Ishikawa (cell line): ENCODE measurements around the gene BORCS8.

Source experiments
- CEBPB ChIP-seq: IDR thresholded peaks from 2 replicates; pipeline ENCODE4 v1.6.1; 2012
- CREB1 ChIP-seq: IDR thresholded peaks from 2 replicates; pipeline ENCODE4 v1.6.1; 2012; ENCODE audit warnings: low read depth
- EGR1 ChIP-seq: IDR thresholded peaks from 2 replicates; pipeline ENCODE4 v1.6.1; 2012
- EP300 ChIP-seq: IDR thresholded peaks from 2 replicates; pipeline ENCODE4 v1.6.1; 2012; ENCODE audit warnings: borderline replicate concordance
- FOXM1 ChIP-seq: IDR thresholded peaks from 2 replicates; pipeline ENCODE4 v1.6.1; 2012; ENCODE audit warnings: low read depth, borderline replicate concordance
- MAX ChIP-seq: IDR thresholded peaks from 2 replicates; pipeline ENCODE4 v1.6.1; 2012
- NFIC ChIP-seq: IDR thresholded peaks from 2 replicates; pipeline ENCODE4 v1.6.1; 2012
- RAD21 ChIP-seq: IDR thresholded peaks from 2 replicates; pipeline ENCODE4 v1.6.1; 2012; ENCODE audit warnings: low read depth
- TAF1 ChIP-seq: IDR thresholded peaks from 2 replicates; pipeline ENCODE4 v1.6.1; 2012; ENCODE audit warnings: low read depth, mild to moderate bottlenecking
- TCF12 ChIP-seq: IDR thresholded peaks from 2 replicates; pipeline ENCODE4 v1.6.1; 2012; ENCODE audit warnings: low read depth
- TEAD4 ChIP-seq: IDR thresholded peaks from 2 replicates; pipeline ENCODE4 v1.6.1; 2012
- USF1 ChIP-seq: IDR thresholded peaks from 2 replicates; pipeline ENCODE4 v1.6.1; 2012
- YY1 ChIP-seq: IDR thresholded peaks from 2 replicates; pipeline ENCODE4 v1.6.1; 2012; ENCODE audit warnings: low read depth
- ZBTB7A ChIP-seq: IDR thresholded peaks from 2 replicates; pipeline ENCODE4 v1.6.1; 2012; ENCODE audit warnings: low read depth
- TF ChIP-seq, protein P1 (sequence below): IDR thresholded peaks from 2 replicates; pipeline ENCODE4 v1.6.1; 2012; ENCODE audit warnings: low read depth, mild to moderate bottlenecking

BORCS8 gene

GRCh38 chr19:19236173-19236572 is 44.2 kb upstream of the BORCS8 start:
- TF ChIP-seq ZBTB7A (no peak), MAX (no peak), CEBPB (no peak), CREB1 (no peak), EGR1 (no peak), TCF12 (no peak), NFIC (no peak), TAF1 (no peak), FOXM1 (no peak), RAD21 (no peak), USF1 (no peak), EP300 (no peak)

GRCh38 chr19:19234220-19234816 is 42.4 kb upstream of the BORCS8 start:
- TF ChIP-seq EP300 = no peak

DNA sequence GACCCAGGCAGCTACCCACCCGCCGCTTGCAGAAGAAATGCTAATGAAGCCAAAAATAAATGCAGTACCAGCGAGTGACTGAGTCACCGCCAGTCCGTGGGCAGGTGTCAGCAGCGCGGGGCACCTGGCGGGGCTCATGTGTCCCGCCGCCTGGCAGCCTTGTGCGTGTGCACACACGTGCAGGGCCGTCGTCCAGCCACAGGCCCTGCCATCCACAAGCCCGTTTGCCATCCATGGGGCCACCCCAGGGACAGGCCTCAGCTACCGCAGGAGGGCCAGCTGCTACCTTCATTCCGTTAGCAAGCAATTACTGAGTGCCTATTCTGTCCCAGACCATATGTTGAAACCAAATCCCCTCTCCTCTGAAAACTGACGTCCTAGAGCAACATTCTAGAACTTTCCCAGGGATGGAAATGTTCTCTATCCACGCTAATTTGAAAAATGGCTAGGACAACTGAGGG is 40.3 kb upstream of the BORCS8 start:
- TF ChIP-seq MAX = no peak
- TF ChIP-seq TEAD4 = no peak
- TF ChIP-seq RAD21 = no peak
- no peak for TF ChIP-seq ZBTB7A
- no peak for TF ChIP-seq CREB1
- TF ChIP-seq EP300 = no peak
- no peak for TF ChIP-seq EGR1
- TF ChIP-seq USF1 = no peak
- TF ChIP-seq FOXM1 = no peak
- TF ChIP-seq CEBPB = no peak
- no peak for TF ChIP-seq TCF12
- TF ChIP-seq, protein P1, sequence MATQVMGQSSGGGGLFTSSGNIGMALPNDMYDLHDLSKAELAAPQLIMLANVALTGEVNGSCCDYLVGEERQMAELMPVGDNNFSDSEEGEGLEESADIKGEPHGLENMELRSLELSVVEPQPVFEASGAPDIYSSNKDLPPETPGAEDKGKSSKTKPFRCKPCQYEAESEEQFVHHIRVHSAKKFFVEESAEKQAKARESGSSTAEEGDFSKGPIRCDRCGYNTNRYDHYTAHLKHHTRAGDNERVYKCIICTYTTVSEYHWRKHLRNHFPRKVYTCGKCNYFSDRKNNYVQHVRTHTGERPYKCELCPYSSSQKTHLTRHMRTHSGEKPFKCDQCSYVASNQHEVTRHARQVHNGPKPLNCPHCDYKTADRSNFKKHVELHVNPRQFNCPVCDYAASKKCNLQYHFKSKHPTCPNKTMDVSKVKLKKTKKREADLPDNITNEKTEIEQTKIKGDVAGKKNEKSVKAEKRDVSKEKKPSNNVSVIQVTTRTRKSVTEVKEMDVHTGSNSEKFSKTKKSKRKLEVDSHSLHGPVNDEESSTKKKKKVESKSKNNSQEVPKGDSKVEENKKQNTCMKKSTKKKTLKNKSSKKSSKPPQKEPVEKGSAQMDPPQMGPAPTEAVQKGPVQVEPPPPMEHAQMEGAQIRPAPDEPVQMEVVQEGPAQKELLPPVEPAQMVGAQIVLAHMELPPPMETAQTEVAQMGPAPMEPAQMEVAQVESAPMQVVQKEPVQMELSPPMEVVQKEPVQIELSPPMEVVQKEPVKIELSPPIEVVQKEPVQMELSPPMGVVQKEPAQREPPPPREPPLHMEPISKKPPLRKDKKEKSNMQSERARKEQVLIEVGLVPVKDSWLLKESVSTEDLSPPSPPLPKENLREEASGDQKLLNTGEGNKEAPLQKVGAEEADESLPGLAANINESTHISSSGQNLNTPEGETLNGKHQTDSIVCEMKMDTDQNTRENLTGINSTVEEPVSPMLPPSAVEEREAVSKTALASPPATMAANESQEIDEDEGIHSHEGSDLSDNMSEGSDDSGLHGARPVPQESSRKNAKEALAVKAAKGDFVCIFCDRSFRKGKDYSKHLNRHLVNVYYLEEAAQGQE = no peak
- TF ChIP-seq YY1 = no peak
- TF ChIP-seq TAF1 = no peak
- no peak for TF ChIP-seq NFIC

DNA sequence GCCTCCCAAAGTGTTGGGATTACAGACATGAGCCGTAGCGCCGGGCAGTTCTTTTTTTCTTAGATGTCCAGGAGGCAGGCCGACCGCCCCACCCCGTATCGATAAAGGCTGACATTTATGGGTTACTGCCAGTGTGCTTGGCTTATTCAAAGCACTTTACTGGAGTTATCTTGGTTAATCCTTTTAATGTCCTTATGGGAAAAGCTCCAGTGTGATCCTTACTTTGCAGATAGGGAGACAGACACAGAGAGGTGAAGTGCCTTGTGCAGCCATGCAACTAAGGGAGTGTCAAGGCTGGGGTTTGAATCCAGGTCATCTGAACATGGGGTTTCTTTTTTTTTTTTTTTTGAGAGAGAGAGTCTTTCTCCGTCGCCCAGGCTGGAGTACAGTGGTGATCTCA is 39.0 kb upstream of the BORCS8 start:
- TF ChIP-seq CREB1 (no peak), FOXM1 (no peak), YY1 (no peak), NFIC (no peak), CEBPB (no peak), MAX (no peak), TCF12 (no peak), USF1 (no peak), ZBTB7A (no peak), EP300 (no peak), TAF1 (no peak), RAD21 (no peak), TEAD4 (no peak)
- TF ChIP-seq, protein P1 = no peak

DNA sequence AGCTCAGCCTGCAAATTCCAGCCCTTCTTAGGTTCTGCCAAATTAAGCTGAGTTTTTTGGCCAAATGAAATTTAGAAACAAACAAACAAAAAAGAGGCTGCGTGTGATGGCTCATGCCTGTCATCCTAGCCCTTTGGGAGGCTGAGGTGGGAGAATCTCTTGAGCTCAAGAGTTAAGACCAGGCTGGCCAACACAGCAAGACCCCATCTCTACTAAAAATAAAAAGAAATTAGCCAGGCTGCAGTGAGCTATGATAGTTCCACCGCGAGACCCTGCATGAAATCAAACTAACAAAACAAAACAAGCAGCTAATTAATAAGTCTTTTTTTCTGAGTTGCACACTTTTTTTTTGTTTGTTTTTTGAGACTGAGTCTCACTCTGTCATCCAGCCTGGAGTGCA is 37.7 kb upstream of the BORCS8 start:
- TF ChIP-seq TAF1 (no peak), FOXM1 (no peak), TEAD4 (no peak), EGR1 (no peak), YY1 (no peak), CREB1 (no peak), EP300 (no peak), ZBTB7A (no peak), CEBPB (no peak), USF1 (no peak), RAD21 (no peak), NFIC (no peak), TCF12 (no peak)
- TF ChIP-seq, protein P1 = no peak
